ENCODE results near the gene SLC23A2. TPM values are rescaled to one million over a fixed set of nuclear protein-coding genes. Genes with fewer than 3 reads are reported as not detected.

Gene SLC23A2
- total RNA-seq, 2 donors from 2014 or later = 12.3 to 13.7 TPM

DNA sequence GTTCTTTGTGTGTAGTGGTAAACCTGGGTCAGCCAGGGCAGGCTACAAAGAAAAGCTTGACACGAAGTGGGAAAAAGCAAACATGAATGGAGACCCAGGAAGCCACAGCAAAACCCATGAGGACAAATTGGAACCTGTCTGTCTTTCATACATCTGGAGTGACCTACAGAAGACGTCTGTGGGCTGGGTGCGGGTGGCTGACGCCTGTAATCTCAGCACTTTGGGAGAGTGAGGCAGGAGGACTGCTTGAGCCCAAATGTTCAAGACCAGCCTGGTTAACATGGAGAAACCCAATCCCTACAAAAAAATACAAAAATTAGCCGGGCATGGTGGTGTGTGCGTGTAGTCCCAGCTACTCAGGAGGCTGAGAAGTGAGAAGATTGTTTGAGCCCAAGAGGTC is 164.8 kb downstream of the SLC23A2 start:
- no peak for DNase-seq
- H3K4me1 Mint-ChIP-seq = peaks cover 8% of the 10 kb centered on the region

GRCh38 chr20:4835244-4836177 is 165.8 kb downstream of the SLC23A2 start:
- no peak overlapping the region for H3K27ac Mint-ChIP-seq
- TF ChIP-seq, protein P1, sequence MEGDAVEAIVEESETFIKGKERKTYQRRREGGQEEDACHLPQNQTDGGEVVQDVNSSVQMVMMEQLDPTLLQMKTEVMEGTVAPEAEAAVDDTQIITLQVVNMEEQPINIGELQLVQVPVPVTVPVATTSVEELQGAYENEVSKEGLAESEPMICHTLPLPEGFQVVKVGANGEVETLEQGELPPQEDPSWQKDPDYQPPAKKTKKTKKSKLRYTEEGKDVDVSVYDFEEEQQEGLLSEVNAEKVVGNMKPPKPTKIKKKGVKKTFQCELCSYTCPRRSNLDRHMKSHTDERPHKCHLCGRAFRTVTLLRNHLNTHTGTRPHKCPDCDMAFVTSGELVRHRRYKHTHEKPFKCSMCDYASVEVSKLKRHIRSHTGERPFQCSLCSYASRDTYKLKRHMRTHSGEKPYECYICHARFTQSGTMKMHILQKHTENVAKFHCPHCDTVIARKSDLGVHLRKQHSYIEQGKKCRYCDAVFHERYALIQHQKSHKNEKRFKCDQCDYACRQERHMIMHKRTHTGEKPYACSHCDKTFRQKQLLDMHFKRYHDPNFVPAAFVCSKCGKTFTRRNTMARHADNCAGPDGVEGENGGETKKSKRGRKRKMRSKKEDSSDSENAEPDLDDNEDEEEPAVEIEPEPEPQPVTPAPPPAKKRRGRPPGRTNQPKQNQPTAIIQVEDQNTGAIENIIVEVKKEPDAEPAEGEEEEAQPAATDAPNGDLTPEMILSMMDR (conservative IDR thresholded peaks at IDR 0.05) = no peak

More for the DNA sequence above, 164.8 kb downstream of the SLC23A2 start:
- no peaks in the 10 kb centered on the region for H3K4me1 ChIP-seq (ENCODE audit: control insufficient read depth, insufficient read depth, low read length)
- no peak overlapping the region for H3K9ac ChIP-seq (ENCODE audit: extremely low read depth, low read length, poor library complexity, severe bottlenecking)
- Mint-ChIP-seq H3K36me3 (ENCODE audit: low read depth) (no peaks in the 10 kb centered on the region), H3K9me3 (no peaks in the 10 kb centered on the region), H3K4me3 (no peak overlapping the region), H3K27me3 (ENCODE audit: insufficient read depth) (peaks cover 22% of the 10 kb centered on the region), H3K27ac (no peak overlapping the region)
- no peaks in the 10 kb centered on the region for H3K36me3 ChIP-seq (ENCODE audit: control insufficient read depth, insufficient read depth, low read length)
- H3K9me3 ChIP-seq (ENCODE audit: control insufficient read depth, low read length) = peaks cover 5% of the 10 kb centered on the region
- 88 to 95% methylated on average over 6 of the region's 6 CpGs for WGBS, 2 experiments (ENCODE audit: insufficient coverage in 1 of 2, insufficient read length in 1 of 2)
- no peak overlapping the region for H3K27ac ChIP-seq (ENCODE audit: low read depth, low read length)
- no peak overlapping the region for H3K4me3 ChIP-seq (ENCODE audit: low read length)
- no peaks in the 10 kb centered on the region for H3K27me3 ChIP-seq (ENCODE audit: control insufficient read depth, insufficient read depth, low read length, poor library complexity, severe bottlenecking)
- TF ChIP-seq, protein P1 (conservative IDR thresholded peaks at IDR 0.05) = no peak

GRCh38 chr20:4833074-4833728 is 168.1 kb downstream of the SLC23A2 start:
- Mint-ChIP-seq H3K4me1 (peaks cover 8% of the 10 kb centered on the region), H3K27me3 (ENCODE audit: insufficient read depth) (peaks cover 4% of the 10 kb centered on the region), H3K4me3 (no peak overlapping the region), H3K36me3 (ENCODE audit: low read depth) (no peaks in the 10 kb centered on the region), H3K9me3 (no peaks in the 10 kb centered on the region), H3K27ac (no peak overlapping the region)
- TF ChIP-seq, protein P1 (conservative IDR thresholded peaks at IDR 0.05) = no peak
- no peak overlapping the region for H3K27ac ChIP-seq (ENCODE audit: low read depth, low read length)
- H3K9ac ChIP-seq (ENCODE audit: extremely low read depth, low read length, poor library complexity, severe bottlenecking) = no peak overlapping the region
- 97 to 98% methylated on average over 3 to 6 of the region's 6 CpGs for WGBS, 2 experiments (ENCODE audit: insufficient coverage in 1 of 2, insufficient read length in 1 of 2)
- no peaks in the 10 kb centered on the region for H3K36me3 ChIP-seq (ENCODE audit: control insufficient read depth, insufficient read depth, low read length)
- no peaks in the 10 kb centered on the region for H3K9me3 ChIP-seq (ENCODE audit: control insufficient read depth, low read length)
- no peak for DNase-seq
- H3K4me1 ChIP-seq (ENCODE audit: control insufficient read depth, insufficient read depth, low read length) = no peaks in the 10 kb centered on the region
- no peak overlapping the region for H3K4me3 ChIP-seq (ENCODE audit: low read length)
- H3K27me3 ChIP-seq (ENCODE audit: control insufficient read depth, insufficient read depth, low read length, poor library complexity, severe bottlenecking) = no peaks in the 10 kb centered on the region

More at GRCh38 chr20:4835244-4836177, 165.8 kb downstream of the SLC23A2 start:
- Histone ChIP-seq H3K9me3 (ENCODE audit: control insufficient read depth, low read length) (peaks cover 5% of the 10 kb centered on the region), H3K4me1 (ENCODE audit: control insufficient read depth, insufficient read depth, low read length) (no peaks in the 10 kb centered on the region), H3K27me3 (ENCODE audit: control insufficient read depth, insufficient read depth, low read length, poor library complexity, severe bottlenecking) (no peaks in the 10 kb centered on the region), H3K36me3 (ENCODE audit: control insufficient read depth, insufficient read depth, low read length) (no peaks in the 10 kb centered on the region), H3K9ac (ENCODE audit: extremely low read depth, low read length, poor library complexity, severe bottlenecking) (no peak overlapping the region), H3K4me3 (ENCODE audit: low read length) (no peak overlapping the region), H3K27ac (ENCODE audit: low read depth, low read length) (no peak overlapping the region)
- Mint-ChIP-seq H3K4me3 (no peak overlapping the region), H3K9me3 (no peaks in the 10 kb centered on the region), H3K36me3 (ENCODE audit: low read depth) (no peaks in the 10 kb centered on the region), H3K4me1 (peaks cover 8% of the 10 kb centered on the region), H3K27me3 (ENCODE audit: insufficient read depth) (peaks cover 20% of the 10 kb centered on the region)
- WGBS, 2 experiments (ENCODE audit: insufficient coverage in 1 of 2, insufficient read length in 1 of 2) = 66 to 69% methylated on average over 11 to 16 of the region's 16 CpGs
- peak; percentile 76 for DNase-seq

Measured in endodermal cell (in vitro differentiated cells).